AG04450 (cell line): ENCODE data around the gene CHAC2. TPM values are rescaled to one million over a fixed set of nuclear protein-coding genes. Genes with fewer than 3 reads are reported as not detected.

Experiments used
- CTCF ChIA-PET: fragments of 300-600, 350-600 bp; formaldehyde crosslinking; extraction: SDS; loops from one replicate; lab custom pipeline; 2022; ENCODE audit warnings: antibody characterized with exemption, inconsistent platforms; lab: Charles Lee
- POLR2A ChIA-PET: fragments of 350-600 bp; formaldehyde crosslinking; extraction: SDS; loops from one replicate; lab custom pipeline; 2021; ENCODE audit warnings: antibody characterized with exemption, inconsistent platforms; lab: Yijun Ruan, JAX
- DNase-seq: peaks from one replicate; pipeline ENCODE4 v3.0.0-alpha.2; 2011; ENCODE audit warnings: low read depth, low spot score
- H3K27ac ChIP-seq: one replicate; pipeline ENCODE4 v1.5.1; 2012; ENCODE audit warnings: low read depth, low read length, control low read depth
- H3K27me3 ChIP-seq: one replicate; pipeline ENCODE4 v1.6.0; 2012; ENCODE audit warnings: low read length; ENCODE audit not compliant: control insufficient read depth, insufficient read depth
- H3K4me3 ChIP-seq: 2 replicates; pipeline ENCODE4 v1.5.1; 2011; ENCODE audit warnings: mild to moderate bottlenecking, low read depth, low read length, control low read depth
- H3K9me3 ChIP-seq: 2 replicates; pipeline ENCODE4 v1.5.1; 2012; ENCODE audit warnings: low read length; ENCODE audit not compliant: control insufficient read depth, insufficient read depth
- CTCF ChIP-seq: IDR thresholded peaks from 2 replicates; pipeline ENCODE4 v1.5.1; 2011; ENCODE audit warnings: low read depth, low read length, control low read depth, inconsistent platforms
- polyA plus RNA-seq: library from polyadenylated mRNA; depleted of rRNA; stranded (reverse); fragments of >200 nt; gene quantifications from 2 replicates; pipeline ENCODE4 v1.2.3, GENCODE V29; 2011

Gene CHAC2
- polyA plus RNA-seq, 1 experiment = 3.6 TPM

GRCh38 chr2:53750041-53750768, 17.4 kb upstream of the CHAC2 start:
- ChIA-PET CTCF (interaction anchor here (1.4 kb wide), 1 partner anchor 17 kb away, joined by 3 read pairs; the partner anchor contains the start of gene CHAC2), POLR2A (no interaction called here)
- TF ChIP-seq CTCF = no peak
- Histone ChIP-seq H3K9me3 (no peaks in the 10 kb centered on the region), H3K27ac (no peak overlapping the region), H3K27me3 (no peaks in the 10 kb centered on the region), H3K4me3 (no peak overlapping the region)
- no peak for DNase-seq

DNA sequence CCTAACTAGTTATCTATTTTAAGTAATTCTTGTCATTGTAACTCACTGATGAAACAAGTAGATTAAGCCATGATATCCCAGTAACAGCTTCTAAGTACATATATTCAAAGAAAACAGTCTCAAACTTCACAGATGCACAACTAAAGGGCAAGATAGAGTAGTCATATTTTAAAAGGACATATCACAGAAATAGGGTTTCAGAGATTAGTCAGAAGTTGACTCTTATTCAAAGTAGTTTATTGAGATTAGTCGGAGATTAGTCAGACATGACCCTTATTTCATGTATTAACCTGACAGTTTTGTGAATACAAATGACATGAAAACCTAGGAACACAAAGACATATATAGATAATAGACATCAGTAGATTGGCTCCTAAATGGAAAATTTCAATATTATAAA, 15.9 kb upstream of the CHAC2 start:
- no peak for TF ChIP-seq CTCF
- no peak for DNase-seq
- no peak overlapping the region for H3K4me3 ChIP-seq
- POLR2A ChIA-PET = no interaction called here
- no peaks in the 10 kb centered on the region; the same call in 1 of the 2 replicates for H3K9me3 ChIP-seq
- no peak overlapping the region for H3K27ac ChIP-seq
- CTCF ChIA-PET = interaction anchor here (1.5 kb wide), 1 partner anchor 12 kb away, joined by 4 read pairs; no protein-coding TSS in a partner anchor
- H3K27me3 ChIP-seq = no peaks in the 10 kb centered on the region

DNA sequence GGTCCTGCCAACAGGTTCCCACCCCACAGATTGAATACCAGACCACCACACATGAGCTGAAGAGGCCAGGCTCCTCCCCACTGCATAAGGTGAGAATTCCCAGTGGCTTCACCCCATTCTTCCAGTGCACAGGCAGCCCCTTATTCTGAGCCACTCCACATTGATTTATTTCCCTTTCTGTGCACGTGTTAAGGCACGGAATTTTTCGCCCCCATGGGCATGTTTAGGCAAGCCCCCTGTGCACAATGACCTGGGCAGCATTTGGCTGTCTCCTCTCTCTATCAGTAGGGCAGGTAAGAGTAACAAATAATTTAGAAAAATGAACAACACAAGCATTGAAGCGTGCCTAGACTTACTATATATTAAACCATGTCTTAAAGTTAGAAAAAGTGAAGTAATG, 15.2 kb upstream of the CHAC2 start:
- H3K27ac ChIP-seq = no peak overlapping the region
- no peak for TF ChIP-seq CTCF
- H3K9me3 ChIP-seq = no peaks in the 10 kb centered on the region; the same call in 1 of the 2 replicates
- no peaks in the 10 kb centered on the region for H3K27me3 ChIP-seq
- no peak overlapping the region for H3K4me3 ChIP-seq
- CTCF ChIA-PET = interaction anchor here (1.5 kb wide), 1 partner anchor 13 kb away, joined by 4 read pairs; no protein-coding TSS in a partner anchor
- POLR2A ChIA-PET = no interaction called here
- DNase-seq = no peak

GRCh38 chr2:53753041-53753440, 14.6 kb upstream of the CHAC2 start:
- POLR2A ChIA-PET = no interaction called here
- CTCF ChIA-PET = no interaction called here
- H3K9me3 ChIP-seq = no peaks in the 10 kb centered on the region; the same call in 1 of the 2 replicates
- H3K27me3 ChIP-seq = no peaks in the 10 kb centered on the region
- no peak overlapping the region for H3K27ac ChIP-seq
- TF ChIP-seq CTCF = no peak
- no peak for DNase-seq
- H3K4me3 ChIP-seq = no peak overlapping the region

GRCh38 chr2:53755121-53755520, 12.5 kb upstream of the CHAC2 start:
- no peak overlapping the region for H3K4me3 ChIP-seq
- H3K27me3 ChIP-seq = no peaks in the 10 kb centered on the region
- no peak for TF ChIP-seq CTCF
- H3K9me3 ChIP-seq = no peaks in the 10 kb centered on the region; the same call in 1 of the 2 replicates
- no peak for DNase-seq
- H3K27ac ChIP-seq = no peak overlapping the region
- ChIA-PET POLR2A (no interaction called here), CTCF (interaction anchor here (0.7 kb wide), 1 partner anchor 32 kb away, joined by 5 read pairs; no protein-coding TSS in a partner anchor)
